HCT116 (cell line): ENCODE data around the gene RILPL1. TPM values are rescaled to one million over a fixed set of nuclear protein-coding genes. Genes with fewer than 3 reads are reported as not detected.
"Not testable (repeated sequence)": the region's sequence is repeated elsewhere in the genome, so short reads cannot be mapped to it uniquely, and the experiment has no call there.

ENCODE experiments used
- ATAC-seq: fragments of 200-7000 bp; cut with Tn5 transposase; 2 replicates; pipeline ENCODE4 v1.9.1; 2020; ENCODE audit warnings: mild to moderate bottlenecking, moderate library complexity
- BruUV-seq: library from RNA; stranded (reverse); fragments of 400-500 nt; replicated peaks from 2 replicates; lab custom pipeline; 2021; lab: Mats Ljungman, UMichigan
- CTCF ChIA-PET: fragments of 300-600 bp; sonication (Branson Sonifier 250); formaldehyde crosslinking; loops from one replicate; lab custom pipeline; 2021; ENCODE audit warnings: antibody characterized with exemption; lab: Charles Lee
- POLR2A ChIA-PET: fragments of 300-600, 350-600 bp; sonication (Branson Sonifier 250); formaldehyde crosslinking; loops from one replicate; lab custom pipeline; 2021; ENCODE audit warnings: antibody characterized with exemption; lab: Charles Lee
- RAD21 ChIA-PET, 2 experiments: fragments of 300-600 bp; sonication (Branson Sonifier 250); formaldehyde crosslinking; loops; one replicate each; lab custom pipeline; 2023; ENCODE audit warnings: low total read pairs in 2 of 2; ENCODE audit not compliant: uncharacterized antibody in 2 of 2, unreplicated experiment in 2 of 2, low non-redundant PET in 1 of 2; lab: Charles Lee
- DNase-seq: peaks from one replicate; pipeline ENCODE4 v3.0.0-alpha.2; 2010; ENCODE audit warnings: low read depth, low spot score
- H2AFZ ChIP-seq: fragments of 200-600 bp; shearing (Covaris generic), sonication (generic); 2 replicates; pipeline ENCODE4 v1.6.1; 2017; ENCODE audit warnings: low read depth, mixed run types, mixed read lengths, antibody characterized with exemption, low read length; ENCODE audit not compliant: poor library complexity, severe bottlenecking
- H3K27ac ChIP-seq: 2 replicates; pipeline ENCODE4 v1.5.1; 2012; ENCODE audit warnings: low read depth, low read length
- H3K27me3 ChIP-seq: fragments of 200-600 bp; sonication (generic); 2 replicates; pipeline ENCODE4 v1.6.1; 2016; ENCODE audit warnings: mixed run types, low read length, mixed read lengths; ENCODE audit not compliant: insufficient read depth
- H3K36me3 ChIP-seq, 2 experiments: fragments of 200-500 bp in 1 of 2; fragments of 200-600 bp in 1 of 2; sonication (Bioruptor generic) in 1 of 2; sonication (generic) in 1 of 2; 2 replicates each; pipeline versions ENCODE4 v1.5.1 to v1.6.1; 2014 to 2016; ENCODE audit warnings: low read length in 2 of 2, inconsistent platforms in 1 of 2, mixed read lengths in 1 of 2, mixed run types in 1 of 2; ENCODE audit not compliant: insufficient read depth in 2 of 2, control insufficient read depth in 1 of 2
- H3K4me1 ChIP-seq, 2 experiments: fragments of 200-600 bp in 1 of 2; sonication (generic) in 1 of 2; 2 replicates each; pipeline versions ENCODE4 v1.5.1 to v1.6.1; 2012 to 2017; ENCODE audit warnings: low read length in 2 of 2, inconsistent platforms in 1 of 2, mild to moderate bottlenecking in 1 of 2, mixed read lengths in 1 of 2, mixed run types in 1 of 2, moderate library complexity in 1 of 2; ENCODE audit not compliant: insufficient read depth in 2 of 2, control insufficient read depth in 1 of 2
- H3K4me2 ChIP-seq: fragments of 200-600 bp; sonication (generic); 2 replicates; pipeline ENCODE4 v1.6.1; 2017; ENCODE audit warnings: mixed run types, low read length, mixed read lengths
- H3K4me3 ChIP-seq, 2 experiments: fragments of 200-600 bp in 1 of 2; sonication (generic) in 1 of 2; replicated peaks in 1 of 2; 2 replicates each; pipeline ENCODE4 v1.5.1; 2011 to 2016; ENCODE audit warnings: low read length in 2 of 2, control low read depth in 1 of 2, low read depth in 1 of 2, mild to moderate bottlenecking in 1 of 2, mixed read lengths in 1 of 2, mixed run types in 1 of 2
- H3K79me2 ChIP-seq: fragments of 200-600 bp; sonication (generic); 2 replicates; pipeline ENCODE4 v1.6.1; 2017; ENCODE audit warnings: mild to moderate bottlenecking, mixed run types, low read length, moderate library complexity, mixed read lengths; ENCODE audit not compliant: insufficient read depth
- H3K9ac ChIP-seq: fragments of 200-600 bp; sonication (generic); 2 replicates; pipeline ENCODE4 v1.6.1; 2016; ENCODE audit warnings: low read length, mixed read lengths
- H3K9me2 ChIP-seq: fragments of 200-600 bp; sonication (generic), shearing (Covaris generic); 2 replicates; pipeline ENCODE4 v1.6.1; 2017; ENCODE audit warnings: mixed run types, mild to moderate bottlenecking, moderate library complexity; ENCODE audit not compliant: insufficient read depth
- H3K9me3 ChIP-seq, 2 experiments: fragments of 200-500 bp in 1 of 2; fragments of 200-600 bp in 1 of 2; sonication (Bioruptor generic) in 1 of 2; sonication (generic) in 1 of 2; 2 replicates each; pipeline ENCODE4 v1.6.1; 2014 to 2017; ENCODE audit warnings: low read length in 2 of 2, mixed read lengths in 2 of 2, inconsistent platforms in 1 of 2, low read depth in 1 of 2, mild to moderate bottlenecking in 1 of 2, mixed run types in 1 of 2, moderate library complexity in 1 of 2; ENCODE audit not compliant: control insufficient read depth in 1 of 2, insufficient read depth in 1 of 2
- H4K20me1 ChIP-seq: fragments of 200-600 bp; sonication (generic), shearing (Covaris generic); 2 replicates; pipeline ENCODE4 v1.6.1; 2017; ENCODE audit warnings: mixed run types, mild to moderate bottlenecking, moderate library complexity; ENCODE audit not compliant: insufficient read depth
- EZH2phosphoT487 ChIP-seq: fragments of 200-600 bp; IDR thresholded peaks from 2 replicates; pipeline ENCODE4 v1.6.1; 2018; ENCODE audit warnings: antibody characterized with exemption, borderline replicate concordance
- RAD21 ChIP-seq: IDR thresholded peaks from 2 replicates; pipeline ENCODE4 v1.6.1; 2012; ENCODE audit warnings: low read depth, mild to moderate bottlenecking
- intact Hi-C: fragments of 100-400 bp; cut with micrococcal nuclease; formaldehyde crosslinking; loops from 2 replicates; pipeline ENCODE4 v1.10.0; 2022
- total RNA-seq: library from RNA; stranded (reverse); gene quantifications from one replicate; pipeline ENCODE4 v1.2.1, GENCODE V29; 2021; ENCODE audit not compliant: unreplicated experiment

RILPL1 gene
- total RNA-seq, 1 experiment from 2014 or later: 11.8 TPM

- POLR2A ChIA-PET: no interaction called here
- no TSS peak for BruUV-seq
Observed at GRCh38 chr12:123540899-123541662, 7.6 kb upstream of the RILPL1 start.

GRCh38 chr12:123535952-123536351 is 2.4 kb upstream of the RILPL1 start:
- H3K9ac ChIP-seq, RAD21 ChIA-PET, CTCF ChIA-PET, POLR2A ChIA-PET, H3K4me2 ChIP-seq, H3K27me3 ChIP-seq, ATAC-seq, H3K36me3 ChIP-seq, H4K20me1 ChIP-seq, H3K27ac ChIP-seq, BruUV-seq, intact Hi-C loops, H3K4me3 ChIP-seq, DNase-seq, H2AFZ ChIP-seq, H3K9me3 ChIP-seq, H3K9me2 ChIP-seq: not testable (repeated sequence)
- Histone ChIP-seq H3K4me1 (peaks cover 7 to 20% of the 10 kb centered on the region in 2 experiments; a peak in 3 of 4 replicates), H3K79me2 (peaks cover 18% of the 10 kb centered on the region)

More at GRCh38 chr12:123540899-123541662, 7.6 kb upstream of the RILPL1 start:
- H3K27me3 ChIP-seq: no peaks in the 10 kb centered on the region
- no peaks in the 10 kb centered on the region for H4K20me1 ChIP-seq
- no peaks in the 10 kb centered on the region for H3K9me3 ChIP-seq
- H2AFZ ChIP-seq: no peak overlapping the region
- RAD21 ChIA-PET: no interaction called here
- H3K4me2 ChIP-seq: no peak overlapping the region
- TF ChIP-seq EZH2phosphoT487 (no peak), RAD21 (no peak)
- peaks cover 0 to 2% of the 10 kb centered on the region in 2 experiments; a peak in 1 of 4 replicates for H3K4me1 ChIP-seq
- intact Hi-C loops: no loop called here
- no peaks in the 10 kb centered on the region for H3K9me2 ChIP-seq
- no peaks in the 10 kb centered on the region for H3K36me3 ChIP-seq
- DNase-seq (no peak), ATAC-seq (no peak)
- no peak overlapping the region for H3K9ac ChIP-seq
- no peak overlapping the region for H3K27ac ChIP-seq
- CTCF ChIA-PET: no interaction called here
- no peak overlapping the region for H3K4me3 ChIP-seq
- H3K79me2 ChIP-seq: no peaks in the 10 kb centered on the region
